ENCODE measurements around the gene MGAT5.
"Not testable (repeated sequence)": the region's sequence is repeated elsewhere in the genome, so short reads cannot be mapped to it uniquely, and the experiment has no call there.

Gene MGAT5

DNA sequence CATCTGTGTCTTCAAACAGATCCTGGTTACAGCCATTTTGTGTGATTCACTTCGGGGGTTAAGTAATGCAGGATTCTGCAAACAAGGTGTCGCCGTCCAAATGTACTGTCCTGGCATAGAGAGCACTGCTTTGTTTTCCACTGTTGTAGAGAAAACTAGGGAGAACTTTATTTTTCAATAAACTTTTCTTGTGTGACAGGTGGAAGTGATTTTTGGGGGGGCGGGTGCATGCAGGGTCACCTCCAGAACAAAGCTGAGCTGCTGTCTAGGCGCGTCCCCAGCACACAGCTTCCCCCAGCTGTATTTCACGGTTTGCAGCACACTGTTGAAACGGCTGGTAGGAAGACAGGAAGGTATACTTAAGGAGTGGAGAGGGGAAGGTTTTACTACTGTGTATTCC lies 200.6 kb downstream of the MGAT5 start:
- DNase-seq, result no peak

GRCh38 chr2:134454931-134455330 lies 201.1 kb downstream of the MGAT5 start:
- DNase-seq, result no peak

DNA sequence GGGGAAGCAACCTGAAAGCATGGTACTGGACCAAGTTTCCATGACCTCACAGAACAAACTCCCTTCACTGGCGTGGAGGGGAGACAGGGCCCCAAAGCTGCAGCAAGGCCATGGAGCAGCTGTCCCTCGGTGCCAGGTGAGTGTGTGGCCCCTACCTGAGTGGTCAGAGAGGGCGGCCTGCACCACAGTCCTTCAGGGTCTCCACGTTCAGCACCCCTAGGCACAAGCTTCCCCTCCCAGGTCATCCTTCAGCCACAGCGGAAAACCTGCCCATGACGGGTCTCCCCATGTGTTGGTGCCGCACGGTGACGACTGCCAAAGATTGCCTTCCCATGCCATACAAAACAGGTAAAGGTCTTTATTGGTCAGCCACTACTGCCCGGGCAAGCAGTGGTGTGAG lies 201.6 kb downstream of the MGAT5 start:
- no peak for DNase-seq

DNA sequence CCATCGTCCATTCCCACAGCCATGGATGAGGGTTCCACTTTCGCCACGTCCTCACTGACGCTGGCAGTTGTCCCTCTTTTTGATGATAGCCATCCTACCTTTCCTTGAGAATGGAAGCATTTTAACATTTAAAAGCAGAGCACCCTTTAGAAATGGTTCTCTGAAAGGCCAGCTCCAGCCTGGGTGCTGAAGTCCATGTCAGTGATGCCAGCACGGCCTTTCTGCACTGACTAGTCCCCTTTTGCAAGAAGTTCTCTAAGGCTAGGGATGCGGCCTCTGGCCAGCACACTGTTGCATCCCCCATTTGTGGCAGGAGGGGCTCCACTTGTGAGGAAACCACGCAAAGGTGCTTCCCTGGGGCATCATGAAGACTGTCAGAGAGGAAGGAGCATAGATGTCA lies 203.5 kb downstream of the MGAT5 start:
- no peak for DNase-seq

GRCh38 chr2:134457765-134458472 lies 204.0 kb downstream of the MGAT5 start:
- DNase-seq, result no peak

DNA sequence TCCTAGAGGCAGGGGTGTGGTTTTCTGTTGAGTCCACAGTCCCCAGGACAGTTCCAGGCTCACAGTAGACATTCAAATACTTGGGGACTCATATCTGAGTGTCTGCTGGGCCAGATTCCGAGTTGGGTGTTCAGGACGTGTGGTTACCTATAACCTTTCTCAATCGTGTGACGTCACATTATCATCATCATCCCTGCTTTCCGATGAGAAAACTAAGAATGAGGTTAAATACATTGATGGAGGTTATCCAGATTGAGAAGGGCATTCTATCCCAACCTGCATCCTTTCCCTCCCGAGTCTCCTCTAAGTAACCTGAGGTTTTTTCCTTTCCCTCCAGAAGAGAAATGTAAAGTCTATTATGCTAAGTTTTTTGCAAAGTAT lies 204.6 kb downstream of the MGAT5 start:
- DNase-seq, result no peak

GRCh38 chr2:134458950-134459349 lies 205.1 kb downstream of the MGAT5 start:
- DNase-seq, result no peak

- DNase-seq, result no peak
These were observed 206.0 kb downstream of the MGAT5 start for GRCh38 chr2:134459706-134460406.

DNA sequence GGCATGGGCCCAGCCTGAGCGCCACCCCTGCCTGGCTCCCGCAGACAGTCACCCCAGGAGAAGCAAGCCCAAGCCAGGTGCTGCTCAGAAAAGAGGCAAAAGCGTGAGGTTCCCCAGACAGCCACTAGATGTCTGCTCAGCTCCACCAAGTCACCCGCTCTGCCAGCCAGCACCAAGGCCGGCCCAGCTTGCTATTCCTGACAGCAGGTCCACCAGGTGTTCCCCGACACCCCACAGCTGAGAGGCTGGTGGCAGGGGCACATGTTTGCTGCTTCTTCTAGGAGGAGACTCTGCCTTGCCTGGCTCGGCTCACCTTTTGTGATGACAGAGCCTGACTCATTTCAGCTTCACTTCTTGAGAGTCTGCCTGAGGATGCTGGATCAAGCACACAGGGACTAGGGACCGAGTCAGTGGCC lies 206.7 kb downstream of the MGAT5 start:
- DNase-seq, result peak in 1 of 2 experiments; percentile 16

- DNase-seq, result no peak
These were observed 207.6 kb downstream of the MGAT5 start for GRCh38 chr2:134461511-134461910.

GRCh38 chr2:134462275-134462674 lies 208.4 kb downstream of the MGAT5 start:
- DNase-seq, result no peak

- DNase-seq, result no peak
These were observed 209.2 kb downstream of the MGAT5 start for GRCh38 chr2:134462791-134463698.

DNA sequence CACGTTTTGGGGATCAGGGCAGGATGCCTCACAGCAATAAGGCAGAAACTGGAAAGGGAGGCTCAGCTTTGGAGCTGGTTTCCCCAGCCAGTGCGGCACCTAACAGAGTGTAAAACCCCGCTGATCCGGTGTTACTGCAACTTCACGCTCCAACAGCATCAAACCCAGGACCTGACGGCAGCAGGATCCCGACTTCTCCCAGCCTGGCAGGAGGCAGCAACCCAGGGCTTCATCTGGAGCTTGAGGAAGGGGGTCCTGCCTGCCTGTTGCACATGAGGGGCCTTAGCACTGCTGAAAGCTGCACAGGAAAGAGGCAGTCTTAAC lies 209.8 kb downstream of the MGAT5 start:
- DNase-seq, result no peak

DNA sequence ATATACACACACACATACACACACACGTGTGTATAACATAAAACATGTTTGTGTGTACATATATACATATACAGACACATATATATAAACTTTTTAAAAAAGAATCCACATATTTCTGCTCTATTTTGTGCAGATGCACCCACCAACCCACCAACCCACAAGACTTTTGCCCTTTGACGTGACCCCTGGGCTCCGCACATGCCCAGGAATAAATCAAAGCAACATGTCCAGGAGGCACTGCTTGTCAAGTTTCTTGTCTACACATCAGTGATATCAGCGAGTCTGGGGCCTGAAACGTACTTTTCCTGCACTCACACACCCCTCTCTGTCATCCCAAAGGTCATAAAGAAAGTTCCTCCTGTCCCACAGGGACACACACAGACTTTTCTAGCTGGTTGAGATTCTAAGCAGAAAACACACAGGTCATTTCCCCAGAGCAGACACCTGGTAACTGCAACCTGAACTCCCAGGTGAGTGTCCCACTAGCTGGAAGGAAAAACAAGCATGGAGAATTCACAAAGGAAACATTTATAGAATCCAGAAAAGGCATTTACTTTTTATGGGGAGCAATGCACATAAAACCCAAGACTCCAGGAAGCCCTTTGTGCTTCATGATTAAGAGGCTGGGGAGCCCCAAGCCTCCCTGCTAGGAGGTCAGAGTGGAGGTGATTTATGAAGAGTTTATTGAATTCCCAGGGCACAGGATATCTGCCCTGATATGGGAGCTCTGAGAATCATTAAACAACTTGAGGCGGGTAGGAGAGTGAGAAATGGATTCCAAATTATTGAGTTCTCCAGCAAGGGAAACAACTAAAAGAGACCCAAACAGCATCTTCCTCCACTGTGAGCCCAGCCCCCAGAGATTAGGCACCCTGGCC lies 211.6 kb downstream of the MGAT5 start:
- no peak for DNase-seq

- DNase-seq, result no peak
These were observed 212.3 kb downstream of the MGAT5 start for GRCh38 chr2:134466141-134466540.

GRCh38 chr2:134468164-134468563 lies 214.3 kb downstream of the MGAT5 start:
- DNase-seq, result no peak

GRCh38 chr2:134468776-134469175 lies 214.9 kb downstream of the MGAT5 start:
- no peak for DNase-seq

DNA sequence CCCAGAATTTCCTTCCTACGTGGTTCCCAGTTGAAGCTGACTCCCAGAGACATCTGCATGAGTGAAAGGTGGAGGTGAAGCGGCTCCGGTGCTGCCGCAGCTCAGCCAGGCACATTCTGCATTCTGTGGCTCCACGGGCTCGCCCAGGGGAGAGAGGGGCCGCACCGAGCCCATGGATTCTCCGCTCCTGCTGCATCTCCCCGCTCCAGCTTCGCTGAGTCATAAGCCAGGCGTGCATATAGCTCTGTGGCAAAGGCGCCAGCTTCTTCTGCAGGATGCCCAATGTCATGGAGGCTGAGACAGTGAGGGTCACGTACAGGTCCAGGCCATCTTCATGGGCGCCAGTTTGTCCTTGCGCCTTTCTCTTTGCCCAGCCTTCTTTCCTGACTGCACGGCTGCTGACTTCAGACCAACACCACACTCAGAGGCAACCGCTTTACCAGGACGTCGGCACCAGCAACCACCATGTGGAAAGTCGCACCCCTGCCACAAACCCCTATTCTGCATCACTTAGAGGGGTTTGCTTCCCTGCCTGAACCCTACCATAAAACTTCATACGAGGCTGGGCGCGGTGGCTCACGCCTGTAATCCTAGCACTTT lies 215.7 kb downstream of the MGAT5 start:
- no peak for DNase-seq

DNA sequence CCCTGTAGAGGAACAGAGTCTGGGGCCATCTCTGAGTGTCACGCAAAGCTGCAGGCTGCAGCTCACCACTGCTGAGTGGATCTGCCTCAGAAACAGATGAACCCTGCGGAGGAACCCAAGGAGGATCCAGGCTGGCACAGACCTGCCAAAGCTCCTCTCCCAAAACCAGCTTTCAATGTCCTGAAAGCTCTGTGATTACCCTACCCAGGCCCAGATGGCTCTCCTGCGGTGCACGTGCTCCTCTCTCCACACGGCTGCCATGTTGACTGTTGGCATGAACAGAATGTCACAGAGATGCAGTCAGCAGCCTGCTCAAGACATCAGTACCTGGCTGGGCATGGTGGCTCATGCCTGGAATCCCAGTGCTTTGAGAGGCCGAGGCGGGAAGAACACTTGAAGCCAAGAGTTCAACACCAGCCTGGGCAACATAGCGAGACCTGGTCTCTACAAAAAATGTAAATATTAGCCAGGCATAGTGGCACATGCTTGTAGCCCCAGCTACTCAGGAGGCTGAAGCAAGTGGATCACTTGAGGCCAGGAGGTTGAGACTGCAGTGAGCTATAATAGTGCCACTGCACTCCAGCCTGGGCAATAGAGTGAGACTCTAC lies 216.8 kb downstream of the MGAT5 start:
- no peak for DNase-seq

DNA sequence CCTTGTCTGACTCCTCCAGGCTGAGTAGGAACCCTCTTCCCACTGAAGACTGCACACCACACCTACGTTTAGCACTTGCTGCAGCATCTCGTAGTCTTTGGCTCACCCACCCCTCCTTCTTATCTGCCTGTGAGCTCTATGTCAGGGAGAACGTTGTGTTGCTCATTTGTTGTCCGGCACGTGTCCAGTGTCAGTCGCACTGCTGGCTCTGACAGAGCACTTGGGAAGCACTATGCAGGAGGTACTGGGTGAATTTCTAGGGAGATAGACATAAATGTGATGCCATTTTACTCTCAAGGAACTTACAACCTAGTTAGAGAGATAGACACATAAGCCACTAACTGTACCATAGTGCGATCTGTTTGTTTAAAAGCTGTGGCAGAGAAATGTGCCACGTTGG lies 223.1 kb downstream of the MGAT5 start:
- DNase-seq, result not testable (repeated sequence)

GRCh38 chr2:134479696-134480330 lies 225.9 kb downstream of the MGAT5 start:
- no peak for DNase-seq
